Sciatic nerve (tissue), 2 donors: Measurements from ENCODE around the gene NT5E. TPM values are rescaled to one million over a fixed set of nuclear protein-coding genes. Genes with fewer than 3 reads are reported as not detected.

Experiments used
- ATAC-seq: fragments of 200-7000 bp; cut with Tn5 transposase; one replicate; pipeline ENCODE4 v1.9.1; 2020; ENCODE audit warnings: mild to moderate bottlenecking, moderate library complexity
- DNase-seq: peaks from one replicate; pipeline ENCODE4 v3.0.0-alpha.2; 2020; ENCODE audit warnings: low spot score
- intact Hi-C: fragments of 100-400 bp; cut with DNase I; formaldehyde crosslinking; loops from one replicate; pipeline ENCODE4 v1.14.2; 2022
- total RNA-seq: library from RNA; stranded (reverse); fragmentation: NEBNext Ultra II Directional; extraction: Animal tissue kit (Norgen Biotek cat#: 25700); gene quantifications from one replicate; pipeline ENCODE4 v1.2.1, GENCODE V29; 2021
- donor health status: DM: no; HTN: no; CAD: no.
- donor health status: DM: no; HTN: no; CAD: no.

Gene NT5E
- total RNA-seq, 1 donor from 2014 or later = 52.7 TPM

- intact Hi-C loops = no loop called here
- DNase-seq (no peak), ATAC-seq (no peak)
Observed at GRCh38 chr6:85455471-85456026, 5.7 kb downstream of the NT5E start.

DNA sequence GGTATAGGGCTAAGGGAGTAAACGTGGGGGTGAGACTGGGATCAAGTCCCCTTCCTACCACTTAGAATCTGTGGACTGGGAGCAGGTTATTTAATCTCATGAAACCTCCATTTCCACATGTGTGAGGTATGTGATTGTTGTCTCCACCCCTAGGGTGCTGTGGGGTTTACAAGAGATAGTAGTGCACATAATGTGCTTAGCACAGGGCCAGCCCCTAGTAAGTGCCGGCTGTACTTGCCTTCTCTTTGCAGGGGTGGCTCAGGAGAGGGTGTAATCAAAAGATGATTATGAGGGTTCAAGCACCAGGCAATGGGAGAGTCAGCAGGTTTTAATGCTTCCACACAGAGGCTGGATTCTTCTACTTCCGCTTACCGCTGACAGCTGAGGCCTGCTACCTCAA lies 6.9 kb downstream of the NT5E start:
- intact Hi-C loops = no loop called here
- ATAC-seq (no peak), DNase-seq (no peak)

DNA sequence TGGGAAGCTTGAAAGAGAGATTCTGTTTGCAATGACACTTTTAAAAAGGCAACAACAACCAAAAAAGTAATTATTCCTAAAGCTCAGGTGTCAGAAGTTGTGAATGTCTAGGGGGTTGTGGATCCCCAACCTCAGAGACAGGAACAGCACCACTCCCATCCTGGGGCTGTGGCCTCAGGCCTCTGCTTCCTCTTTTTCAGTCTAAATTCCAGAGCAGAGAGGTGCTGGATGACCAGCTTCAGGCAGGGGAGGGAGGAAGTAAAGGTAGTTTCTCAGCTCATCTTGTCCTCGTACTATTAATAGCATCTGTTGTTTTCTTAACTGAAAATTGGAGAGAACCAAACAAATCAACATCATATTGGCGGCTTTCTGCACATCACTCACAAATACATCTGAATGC lies 8.3 kb downstream of the NT5E start:
- DNase-seq (no peak), ATAC-seq (no peak)
- intact Hi-C loops = no loop called here

DNA sequence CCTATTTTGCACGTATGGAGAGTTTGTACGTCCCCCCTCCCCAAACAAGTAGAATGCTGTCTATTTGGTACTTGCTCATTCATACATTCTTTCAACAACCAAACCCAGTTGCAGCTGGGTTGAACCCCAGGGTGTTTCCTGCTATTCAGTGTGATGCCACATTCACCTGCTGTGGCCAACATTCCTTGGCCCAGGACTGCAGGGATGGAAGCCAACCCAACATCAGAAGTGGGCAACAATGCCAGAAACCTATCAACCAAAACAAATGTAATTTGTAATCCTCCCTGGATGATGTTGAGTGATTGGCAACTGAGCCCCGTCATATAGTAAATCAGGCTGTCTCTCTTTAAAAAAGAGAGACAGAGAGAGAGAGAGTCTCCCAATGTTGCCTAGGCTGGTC lies 8.9 kb downstream of the NT5E start:
- DNase-seq (no peak), ATAC-seq (no peak)
- intact Hi-C loops = no loop called here

- ATAC-seq (peak; percentile 63), DNase-seq (no peak)
- intact Hi-C loops = no loop called here
Observed at GRCh38 chr6:85459224-85459901, 9.5 kb downstream of the NT5E start.

GRCh38 chr6:85460154-85460920 lies 10.5 kb downstream of the NT5E start:
- no peak for DNase-seq
- peak; percentile 64 for ATAC-seq
- intact Hi-C loops = no loop called here

GRCh38 chr6:85460921-85461797 lies 11.3 kb downstream of the NT5E start:
- intact Hi-C loops = no loop called here
- ATAC-seq = peak; percentile 84
- no peak for DNase-seq

DNA sequence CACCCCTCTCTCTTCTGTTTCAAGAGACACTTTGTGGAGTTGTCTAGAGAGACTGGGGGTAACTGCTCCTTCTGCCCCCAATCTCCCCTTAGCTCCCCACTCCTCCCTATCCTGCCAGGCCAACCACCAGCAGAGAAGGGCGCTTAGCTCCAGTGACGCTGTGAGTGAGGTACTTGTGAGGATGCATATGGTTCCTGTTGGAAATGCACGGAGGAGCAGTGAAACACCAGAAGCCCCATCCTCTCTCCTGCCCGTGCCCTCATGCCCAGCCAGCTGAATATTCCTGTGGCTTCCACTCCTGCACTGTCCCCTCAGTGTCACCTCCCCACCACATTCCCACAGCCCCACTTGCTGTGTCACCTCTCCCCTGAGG lies 11.9 kb downstream of the NT5E start:
- intact Hi-C loops = no loop called here
- DNase-seq (no peak), ATAC-seq (no peak)

DNA sequence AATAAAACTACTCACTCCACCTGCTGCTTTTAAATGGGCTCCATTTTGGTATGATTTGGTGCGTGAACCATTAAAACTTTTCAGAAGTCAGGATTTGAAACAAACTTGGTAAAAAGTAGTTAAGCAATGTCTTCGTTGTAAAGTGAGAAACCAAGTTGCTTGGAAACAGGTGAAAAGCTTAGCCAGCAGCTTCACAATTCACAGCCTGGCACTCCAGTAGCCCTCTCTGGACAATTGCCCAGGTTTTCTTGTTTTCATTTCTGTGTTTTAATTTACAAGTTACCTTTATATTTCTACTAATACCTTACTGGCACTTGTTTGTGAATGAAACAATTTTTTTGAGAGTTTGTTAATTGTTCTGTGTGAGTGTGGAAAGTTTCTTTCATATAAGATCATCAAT lies 12.8 kb downstream of the NT5E start:
- ATAC-seq (no peak), DNase-seq (no peak)
- intact Hi-C loops = no loop called here

- DNase-seq (no peak), ATAC-seq (no peak)
- intact Hi-C loops = no loop called here
Observed at GRCh38 chr6:85463621-85464259, 13.9 kb downstream of the NT5E start.

- DNase-seq (no peak), ATAC-seq (peak; percentile 54)
- intact Hi-C loops = no loop called here
Observed at GRCh38 chr6:85464260-85464644, 14.4 kb downstream of the NT5E start.

- DNase-seq = no peak
- no peak for ATAC-seq
- intact Hi-C loops = no loop called here
Observed at GRCh38 chr6:85464722-85465150, 14.9 kb downstream of the NT5E start.

DNA sequence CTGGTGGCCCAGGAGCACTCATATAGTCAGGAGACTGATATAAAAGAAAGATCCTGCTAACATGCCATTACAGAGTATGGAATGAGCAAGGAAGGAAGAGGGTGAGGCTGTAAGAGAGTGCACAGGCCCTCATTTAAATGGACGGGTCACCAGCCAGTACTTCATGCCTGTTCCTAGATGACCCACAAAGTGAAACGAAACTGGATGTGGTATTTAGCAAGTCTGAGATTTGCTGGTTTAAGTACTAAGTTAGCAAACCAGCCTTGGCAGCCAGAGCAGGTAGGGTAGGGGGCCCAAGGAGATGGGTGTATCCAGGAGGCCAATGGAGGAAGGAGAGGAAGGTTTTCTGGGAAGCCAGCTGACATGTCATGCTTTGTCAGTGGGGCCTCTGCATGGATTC lies 15.9 kb downstream of the NT5E start:
- DNase-seq = no peak
- intact Hi-C loops = no loop called here
- no peak for ATAC-seq

DNA sequence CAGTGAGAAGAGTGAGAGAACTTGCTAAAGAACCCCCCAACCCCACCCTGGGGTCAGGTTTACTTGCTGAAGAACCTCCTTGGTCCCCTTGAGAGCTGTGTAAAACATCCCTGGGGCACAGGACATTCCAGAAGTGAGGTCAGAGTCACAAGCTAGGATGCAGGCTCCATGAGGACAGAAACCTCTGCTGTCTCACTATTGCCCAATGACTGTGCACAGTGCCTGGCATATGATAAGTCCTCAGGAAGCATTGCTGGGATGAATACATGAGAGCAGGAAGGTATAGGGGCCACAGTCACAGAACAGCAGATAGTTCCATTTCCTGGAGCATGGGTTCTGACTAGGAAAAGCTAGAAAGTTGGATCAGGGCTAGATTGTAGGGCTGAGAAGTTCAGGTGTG lies 18.4 kb downstream of the NT5E start:
- DNase-seq (no peak), ATAC-seq (no peak)
- intact Hi-C loops = no loop called here

DNA sequence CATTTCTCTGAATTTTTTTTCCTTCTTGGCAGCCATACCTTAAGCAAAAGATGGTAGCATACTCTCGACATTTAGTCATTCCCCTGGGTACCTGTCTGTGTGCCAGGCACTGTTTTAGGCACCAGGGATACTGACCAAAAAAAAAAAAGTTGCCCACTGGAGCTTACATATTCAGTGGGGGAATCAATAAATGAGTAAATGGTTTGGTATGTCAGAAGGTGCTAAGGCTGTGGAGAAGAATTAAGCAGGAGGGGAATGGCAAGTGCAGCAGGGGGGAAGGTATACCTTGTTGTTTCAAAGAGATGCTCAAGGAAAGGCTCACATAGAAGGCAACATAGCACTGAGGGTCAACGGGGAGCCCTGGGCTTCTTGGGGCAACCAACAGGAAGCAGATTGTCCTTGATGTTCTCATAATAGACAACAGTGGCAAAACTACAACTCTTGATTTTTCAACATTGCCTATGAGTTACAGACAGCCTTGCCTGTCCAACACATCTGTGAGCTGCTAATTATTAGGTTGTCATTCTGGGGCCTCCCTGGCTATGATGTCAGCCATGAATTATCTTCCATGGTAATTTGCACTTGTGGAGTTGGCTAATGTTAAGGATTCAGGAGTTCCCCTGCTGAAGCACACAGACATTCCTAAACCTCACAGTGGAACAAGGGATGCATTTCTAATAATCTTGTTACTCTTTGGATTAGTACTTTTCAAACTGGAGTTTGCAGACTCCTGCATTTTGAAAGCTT lies 19.6 kb downstream of the NT5E start:
- no peak for ATAC-seq
- intact Hi-C loops = no loop called here
- no peak for DNase-seq

DNA sequence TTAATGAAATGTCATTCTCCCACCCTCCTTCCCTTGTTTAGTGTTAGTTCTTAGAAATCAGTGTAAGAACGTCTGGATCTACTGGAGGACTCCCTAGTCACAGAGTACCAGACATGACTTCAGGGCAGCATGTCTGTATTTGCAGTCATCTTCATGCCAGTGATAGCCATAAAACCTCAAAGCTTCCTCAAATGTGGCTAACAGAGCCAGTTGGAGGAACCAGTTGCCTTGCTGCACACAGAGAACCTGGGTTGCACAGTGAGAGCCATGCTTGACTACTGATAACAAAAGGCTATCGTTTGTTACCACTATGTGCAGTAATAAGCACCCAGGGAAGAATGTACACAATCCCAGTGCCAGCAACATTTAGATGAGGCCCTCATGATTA lies 20.1 kb downstream of the NT5E start:
- DNase-seq (no peak), ATAC-seq (no peak)
- intact Hi-C loops = no loop called here

DNA sequence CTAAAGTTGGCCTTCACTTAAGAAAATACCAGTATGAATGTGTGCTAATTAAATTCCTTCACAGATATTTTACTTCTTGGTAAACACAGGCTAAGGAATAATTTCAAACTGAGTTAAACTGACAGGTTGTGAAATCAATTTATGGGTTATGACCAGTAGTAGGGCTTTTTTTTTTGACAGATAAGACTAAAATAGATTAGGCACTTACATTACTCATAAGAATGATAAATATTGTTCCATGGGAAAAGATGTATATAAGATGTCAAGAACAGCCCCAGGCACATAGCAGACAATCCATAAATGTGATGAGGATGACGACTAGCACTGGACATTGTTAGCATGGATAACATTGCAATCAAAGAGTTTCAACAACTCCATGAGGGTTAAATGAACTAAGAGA lies 22.9 kb downstream of the NT5E start:
- intact Hi-C loops = no loop called here
- DNase-seq = no peak
- ATAC-seq = no peak

GRCh38 chr6:85473748-85474147 lies 23.9 kb downstream of the NT5E start:
- intact Hi-C loops = no loop called here
- DNase-seq = no peak
- ATAC-seq = no peak

DNA sequence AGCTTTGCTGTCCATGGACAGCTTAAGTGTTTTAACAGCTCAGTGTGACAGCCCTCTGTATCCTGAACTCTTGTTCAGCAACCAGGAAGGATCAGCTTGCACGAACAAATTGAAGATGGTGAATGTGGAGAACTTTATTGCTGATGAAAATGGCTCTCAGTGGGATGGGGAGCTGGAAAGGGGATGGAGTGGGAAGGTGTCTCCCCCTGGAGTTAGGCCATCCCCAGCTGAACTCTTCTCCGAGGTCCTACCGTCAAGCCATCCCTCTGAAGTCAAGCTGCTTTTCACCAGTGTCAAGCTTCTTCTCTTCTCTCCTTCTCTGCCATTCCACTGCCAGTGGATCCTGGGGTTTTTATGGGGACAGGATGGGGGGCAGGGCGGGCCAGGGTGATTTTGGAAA lies 26.6 kb downstream of the NT5E start:
- intact Hi-C loops = no loop called here
- no peak for ATAC-seq

More for the DNA sequence above, 26.6 kb downstream of the NT5E start:
- DNase-seq = no peak
